Activated naive CD8-positive, alpha-beta T cell treated with anti-CD3 and anti-CD28 coated beads, Interleukin-2, amount 10 ng/mL, durations not matched to agents 7 days and 5 days (primary cell): Measurements from ENCODE around the gene ADD2. TPM values are rescaled to one million over a fixed set of nuclear protein-coding genes. Genes with fewer than 3 reads are reported as not detected.
A peak's percentile ranks its signal among the peaks of the same experiment; 100 is the strongest.

Experiments
- ATAC-seq: fragments of 150-1000 bp; cut with Tn5 transposase; one replicate; pipeline ENCODE4 v1.10.0; 2021; ENCODE audit warnings: low read depth, moderate library complexity
- POLR2A ChIA-PET: fragments of 350-600 bp; sonication (Branson Sonifier 250); formaldehyde crosslinking; loops from one replicate; lab custom pipeline; 2021; ENCODE audit warnings: antibody characterized with exemption; lab: Charles Lee
- DNase-seq: peaks from one replicate; pipeline ENCODE4 v3.0.0; 2021
- H3K27ac Mint-ChIP-seq: one replicate; pipeline ENCODE4 v1.8.0; 2022; ENCODE audit warnings: mild to moderate bottlenecking, mixed read lengths
- H3K27me3 Mint-ChIP-seq: one replicate; pipeline ENCODE4 v1.8.0; 2022; ENCODE audit warnings: mild to moderate bottlenecking, moderate library complexity, mixed read lengths
- H3K36me3 Mint-ChIP-seq: one replicate; pipeline ENCODE4 v1.8.0; 2021; ENCODE audit warnings: mild to moderate bottlenecking, mixed read lengths
- H3K4me1 Mint-ChIP-seq: one replicate; pipeline ENCODE4 v1.8.0; 2021; ENCODE audit warnings: mixed read lengths
- H3K4me3 Mint-ChIP-seq: one replicate; pipeline ENCODE4 v1.8.0; 2022; ENCODE audit warnings: mild to moderate bottlenecking, moderate library complexity, mixed read lengths
- H3K9me3 Mint-ChIP-seq: one replicate; pipeline ENCODE4 v1.8.0; 2021; ENCODE audit warnings: mixed read lengths
- total RNA-seq, 2 experiments: library from RNA; stranded (reverse); gene quantifications; one replicate each; pipeline ENCODE4 v1.2.3, GENCODE V29; 2021

Gene ADD2
- total RNA-seq, 2 experiments from 2014 or later: 20.9 to 25.7 TPM

- POLR2A ChIA-PET: no interaction called here
- Mint-ChIP-seq H3K27ac (no peak overlapping the region), H3K4me3 (no peak overlapping the region), H3K9me3 (no peaks in the 10 kb centered on the region), H3K27me3 (peaks cover 29% of the 10 kb centered on the region), H3K4me1 (peaks cover 9% of the 10 kb centered on the region), H3K36me3 (no peaks in the 10 kb centered on the region)
- DNase-seq (no peak), ATAC-seq (no peak)
Measured at GRCh38 chr2:70651014-70651413, 117.0 kb downstream of the ADD2 start.

- DNase-seq (no peak), ATAC-seq (no peak)
- H3K36me3 Mint-ChIP-seq: no peaks in the 10 kb centered on the region
- H3K4me3 Mint-ChIP-seq: no peak overlapping the region
- POLR2A ChIA-PET: no interaction called here
- peaks cover 27% of the 10 kb centered on the region for H3K27me3 Mint-ChIP-seq
- H3K27ac Mint-ChIP-seq: no peak overlapping the region
- H3K9me3 Mint-ChIP-seq: no peaks in the 10 kb centered on the region
- H3K4me1 Mint-ChIP-seq: no peaks in the 10 kb centered on the region
Measured at GRCh38 chr2:70648961-70649360, 119.0 kb downstream of the ADD2 start.

- Mint-ChIP-seq H3K4me1 (peaks cover 2% of the 10 kb centered on the region), H3K4me3 (no peak overlapping the region), H3K27me3 (peaks cover 26% of the 10 kb centered on the region), H3K9me3 (no peaks in the 10 kb centered on the region), H3K27ac (no peak overlapping the region), H3K36me3 (no peaks in the 10 kb centered on the region)
- DNase-seq (peak; percentile 76), ATAC-seq (peak; percentile 86)
- POLR2A ChIA-PET: no interaction called here
Measured at GRCh38 chr2:70647873-70648481, 120.0 kb downstream of the ADD2 start.

- POLR2A ChIA-PET: no interaction called here
- no peaks in the 10 kb centered on the region for H3K9me3 Mint-ChIP-seq
- DNase-seq: no peak
- no peak for ATAC-seq
- H3K27me3 Mint-ChIP-seq: peaks cover 20% of the 10 kb centered on the region
- H3K27ac Mint-ChIP-seq: no peak overlapping the region
- H3K4me1 Mint-ChIP-seq: peaks cover 2% of the 10 kb centered on the region
- H3K4me3 Mint-ChIP-seq: no peak overlapping the region
- no peaks in the 10 kb centered on the region for H3K36me3 Mint-ChIP-seq
Measured at GRCh38 chr2:70646420-70646818, 121.6 kb downstream of the ADD2 start.

GRCh38 chr2:70645733-70646419 lies 122.1 kb downstream of the ADD2 start:
- no peak overlapping the region for H3K4me3 Mint-ChIP-seq
- H3K9me3 Mint-ChIP-seq: no peaks in the 10 kb centered on the region
- no peaks in the 10 kb centered on the region for H3K36me3 Mint-ChIP-seq
- POLR2A ChIA-PET: no interaction called here
- DNase-seq (no peak), ATAC-seq (no peak)
- peaks cover 14% of the 10 kb centered on the region for H3K27me3 Mint-ChIP-seq
- H3K4me1 Mint-ChIP-seq: peaks cover 2% of the 10 kb centered on the region
- no peak overlapping the region for H3K27ac Mint-ChIP-seq

GRCh38 chr2:70643715-70644114 lies 124.3 kb downstream of the ADD2 start:
- Mint-ChIP-seq H3K4me3 (no peak overlapping the region), H3K9me3 (no peaks in the 10 kb centered on the region), H3K4me1 (peaks cover 5% of the 10 kb centered on the region), H3K36me3 (no peaks in the 10 kb centered on the region), H3K27me3 (peaks cover 8% of the 10 kb centered on the region), H3K27ac (no peak overlapping the region)
- no peak for DNase-seq
- ATAC-seq: no peak
- POLR2A ChIA-PET: no interaction called here

- ATAC-seq (no peak), DNase-seq (no peak)
- Mint-ChIP-seq H3K9me3 (no peaks in the 10 kb centered on the region), H3K27ac (no peak overlapping the region), H3K36me3 (no peaks in the 10 kb centered on the region), H3K27me3 (peaks cover 9% of the 10 kb centered on the region), H3K4me3 (no peak overlapping the region), H3K4me1 (peaks cover 9% of the 10 kb centered on the region)
- POLR2A ChIA-PET: no interaction called here
Measured at GRCh38 chr2:70641263-70641784, 126.7 kb downstream of the ADD2 start.

- ATAC-seq: no peak
- DNase-seq: no peak
- no peak overlapping the region for H3K4me3 Mint-ChIP-seq
- POLR2A ChIA-PET: no interaction called here
- H3K4me1 Mint-ChIP-seq: peaks cover 9% of the 10 kb centered on the region
- H3K27me3 Mint-ChIP-seq: peaks cover 9% of the 10 kb centered on the region
- no peaks in the 10 kb centered on the region for H3K36me3 Mint-ChIP-seq
- no peak overlapping the region for H3K27ac Mint-ChIP-seq
- H3K9me3 Mint-ChIP-seq: no peaks in the 10 kb centered on the region
Measured at GRCh38 chr2:70639841-70640436, 128.1 kb downstream of the ADD2 start.

- H3K9me3 Mint-ChIP-seq: no peaks in the 10 kb centered on the region
- H3K27me3 Mint-ChIP-seq: peaks cover 13% of the 10 kb centered on the region
- H3K4me3 Mint-ChIP-seq: no peak overlapping the region
- H3K36me3 Mint-ChIP-seq: no peaks in the 10 kb centered on the region
- no peak for ATAC-seq
- H3K27ac Mint-ChIP-seq: no peak overlapping the region
- DNase-seq: no peak
- peaks cover 9% of the 10 kb centered on the region for H3K4me1 Mint-ChIP-seq
- POLR2A ChIA-PET: no interaction called here
Measured at GRCh38 chr2:70638561-70638960, 129.4 kb downstream of the ADD2 start.

GRCh38 chr2:70633508-70633907 lies 134.5 kb downstream of the ADD2 start:
- POLR2A ChIA-PET: no interaction called here
- ATAC-seq: no peak

GRCh38 chr2:70632966-70633365 lies 135.0 kb downstream of the ADD2 start:
- no peaks in the 10 kb centered on the region for H3K36me3 Mint-ChIP-seq
- POLR2A ChIA-PET: no interaction called here
- H3K4me1 Mint-ChIP-seq: no peaks in the 10 kb centered on the region
- ATAC-seq (no peak), DNase-seq (no peak)
- no peak overlapping the region for H3K4me3 Mint-ChIP-seq
- H3K27me3 Mint-ChIP-seq: peaks cover 14% of the 10 kb centered on the region
- no peak overlapping the region for H3K27ac Mint-ChIP-seq
- no peaks in the 10 kb centered on the region for H3K9me3 Mint-ChIP-seq

More at GRCh38 chr2:70633508-70633907, 134.5 kb downstream of the ADD2 start:
- Mint-ChIP-seq H3K36me3 (no peaks in the 10 kb centered on the region), H3K27ac (no peak overlapping the region), H3K27me3 (peaks cover 14% of the 10 kb centered on the region), H3K4me1 (peaks cover 2% of the 10 kb centered on the region), H3K9me3 (no peaks in the 10 kb centered on the region), H3K4me3 (no peak overlapping the region)
- DNase-seq: no peak

- Mint-ChIP-seq H3K27ac (no peak overlapping the region), H3K27me3 (peaks cover 14% of the 10 kb centered on the region), H3K4me3 (no peak overlapping the region), H3K4me1 (no peaks in the 10 kb centered on the region), H3K36me3 (no peaks in the 10 kb centered on the region), H3K9me3 (no peaks in the 10 kb centered on the region)
- DNase-seq: no peak
- no peak for ATAC-seq
- POLR2A ChIA-PET: no interaction called here
Measured at GRCh38 chr2:70632388-70632787, 135.6 kb downstream of the ADD2 start.

- H3K36me3 Mint-ChIP-seq: no peaks in the 10 kb centered on the region
- POLR2A ChIA-PET: no interaction called here
Measured at GRCh38 chr2:70630761-70631160, 137.2 kb downstream of the ADD2 start.

More at GRCh38 chr2:70630761-70631160, 137.2 kb downstream of the ADD2 start:
- Mint-ChIP-seq H3K4me1 (no peaks in the 10 kb centered on the region), H3K9me3 (no peaks in the 10 kb centered on the region), H3K27me3 (peaks cover 10% of the 10 kb centered on the region), H3K4me3 (no peak overlapping the region), H3K27ac (no peak overlapping the region)
- ATAC-seq (no peak), DNase-seq (no peak)
